GM19351 (cell line): ENCODE results near the gene SNCA.

Source experiments
- ATAC-seq: cut with Tn5 transposase; IDR thresholded peaks from one replicate; pipeline ENCODE4 v1.9.1; 2021; ENCODE audit warnings: mild to moderate bottlenecking, moderate library complexity; ENCODE audit not compliant: unreplicated experiment

Gene SNCA

DNA sequence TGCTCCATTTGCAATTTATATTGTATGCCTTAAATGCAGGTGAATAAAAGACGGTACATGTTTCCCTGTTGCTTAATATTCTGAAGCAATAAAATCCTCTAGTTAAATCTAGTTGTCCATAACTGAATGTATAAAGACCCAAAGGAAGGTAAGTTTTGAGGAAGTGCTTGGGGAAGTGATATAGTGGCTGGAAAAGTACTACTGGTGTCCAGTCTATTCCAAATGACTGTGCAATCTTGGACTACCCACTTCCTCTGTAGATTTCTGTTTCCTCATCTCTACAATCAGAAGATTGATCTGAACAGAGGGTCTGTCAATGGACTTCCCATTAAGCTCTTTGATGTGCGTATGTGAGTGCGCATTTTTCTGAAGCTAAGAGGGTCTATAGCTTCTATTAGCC is 17.0 kb downstream of the SNCA start:
- ATAC-seq = no peak

DNA sequence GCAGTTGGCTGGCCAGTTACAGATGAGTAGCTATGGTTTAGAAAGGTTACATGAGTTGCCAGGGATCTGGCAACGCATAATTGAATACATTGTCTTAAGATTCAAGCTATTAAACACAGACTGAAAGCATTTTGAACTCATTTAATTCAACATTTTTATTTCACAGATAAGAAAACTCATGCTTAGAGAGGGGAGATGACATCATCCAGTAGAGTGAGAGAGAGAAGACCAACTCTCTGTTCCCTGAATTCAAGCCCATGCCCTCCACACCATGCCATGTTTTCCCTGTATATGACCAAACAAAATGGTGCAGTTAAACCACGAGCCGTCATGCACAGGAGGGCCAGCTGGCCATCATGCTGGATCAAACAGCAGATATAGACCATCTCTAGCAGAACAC is 22.6 kb downstream of the SNCA start:
- ATAC-seq = no peak

GRCh38 chr4:89813197-89813596 is 23.8 kb downstream of the SNCA start:
- ATAC-seq = no peak

DNA sequence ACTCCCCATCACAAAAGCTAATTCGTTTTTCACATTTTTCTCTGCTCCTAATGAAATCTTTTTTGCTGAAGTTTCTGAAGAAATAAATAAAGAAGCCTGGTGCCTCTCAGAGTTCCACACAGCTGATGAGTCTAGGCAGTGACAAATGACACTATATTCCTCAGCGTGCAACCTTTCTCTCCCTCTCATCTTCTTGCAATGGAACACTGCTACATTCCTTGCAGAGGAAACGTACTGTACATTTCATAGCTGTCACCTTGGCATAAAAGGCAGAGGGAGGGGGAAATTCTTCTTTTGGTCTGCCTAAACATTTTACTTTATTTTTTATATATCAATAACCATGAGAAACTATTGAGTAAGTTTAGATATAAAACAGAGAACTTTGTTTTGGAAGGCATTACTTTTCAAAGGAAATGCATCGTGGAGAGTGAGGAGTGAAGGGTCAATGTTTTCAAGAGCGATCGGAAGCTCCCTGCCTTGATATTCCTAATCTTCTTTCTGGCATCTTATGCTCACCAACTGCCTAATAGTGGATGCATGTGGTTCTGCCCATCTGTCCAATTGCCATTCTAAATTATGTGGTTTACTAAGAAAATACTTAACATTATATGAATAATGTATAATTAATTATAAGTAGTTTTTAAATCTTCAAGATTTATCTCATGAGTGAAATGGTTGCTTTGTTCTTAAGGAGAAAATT is 29.4 kb downstream of the SNCA start:
- no peak for ATAC-seq

DNA sequence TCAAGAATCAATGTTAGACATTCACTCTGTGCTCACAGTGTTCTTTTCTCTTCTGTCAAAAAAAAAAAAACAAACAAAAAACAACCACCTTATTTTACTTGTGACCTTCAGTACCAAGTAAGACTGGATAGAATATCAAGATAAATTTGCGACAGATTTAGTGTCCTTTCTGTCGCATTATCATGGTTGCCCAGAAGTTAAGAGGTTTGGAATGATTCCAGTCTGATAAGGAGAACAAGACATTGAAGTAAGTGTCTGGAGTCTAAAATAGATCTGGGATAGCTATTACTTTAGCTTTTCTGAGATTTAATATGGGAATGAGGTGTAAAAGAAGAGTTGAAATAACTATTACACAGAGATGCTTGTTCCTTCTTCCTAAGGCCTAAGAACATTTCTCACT is 31.7 kb downstream of the SNCA start:
- no peak for ATAC-seq

DNA sequence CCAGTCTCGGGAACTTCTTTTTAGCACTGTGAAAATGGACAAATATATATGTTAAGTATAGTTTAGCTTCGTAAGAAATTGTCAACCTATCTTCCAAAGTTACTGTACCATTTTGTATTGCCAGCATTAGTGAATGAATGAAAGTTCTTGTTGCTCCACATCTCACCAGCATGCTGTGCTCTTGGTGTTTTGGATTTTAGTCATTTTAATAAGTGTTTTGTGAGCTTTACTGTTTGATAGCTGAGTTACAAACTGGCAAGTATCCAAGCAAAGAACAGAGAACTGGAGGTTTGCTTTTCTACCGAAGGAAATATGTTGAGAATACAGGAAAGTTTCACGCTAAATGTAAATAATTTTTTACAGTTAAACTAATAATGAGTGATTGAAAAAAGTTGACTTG is 33.0 kb downstream of the SNCA start:
- ATAC-seq = no peak

GRCh38 chr4:89803036-89803435 is 33.9 kb downstream of the SNCA start:
- ATAC-seq = no peak

DNA sequence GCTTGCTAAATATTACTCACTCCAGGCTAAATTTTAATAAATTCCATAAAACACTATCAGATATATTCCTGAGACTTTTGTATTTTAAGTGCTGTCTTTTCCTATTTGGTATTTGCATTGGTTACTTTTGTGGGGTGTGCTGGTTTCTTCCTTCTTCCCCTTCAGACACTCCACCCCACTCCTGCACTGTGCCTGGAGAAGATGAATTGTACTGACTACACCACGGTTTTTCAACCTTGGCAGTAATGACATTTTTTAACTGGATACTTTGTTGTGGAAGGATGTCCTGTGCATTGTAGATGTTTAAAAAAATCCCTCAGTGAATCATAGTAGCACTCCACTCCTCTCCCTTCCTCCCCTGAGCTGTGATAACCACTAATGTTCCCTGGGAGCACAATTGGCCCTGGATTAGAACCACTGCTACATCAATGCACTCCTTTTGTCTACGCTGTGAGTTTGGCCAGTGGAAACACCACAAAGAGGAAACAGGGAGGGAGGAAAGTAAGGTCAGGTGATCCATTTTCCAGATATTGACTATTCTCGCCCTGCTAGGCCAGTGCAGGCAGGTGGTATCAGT is 36.3 kb downstream of the SNCA start:
- ATAC-seq = no peak

GRCh38 chr4:89800012-89800516 is 36.9 kb downstream of the SNCA start:
- no peak for ATAC-seq

DNA sequence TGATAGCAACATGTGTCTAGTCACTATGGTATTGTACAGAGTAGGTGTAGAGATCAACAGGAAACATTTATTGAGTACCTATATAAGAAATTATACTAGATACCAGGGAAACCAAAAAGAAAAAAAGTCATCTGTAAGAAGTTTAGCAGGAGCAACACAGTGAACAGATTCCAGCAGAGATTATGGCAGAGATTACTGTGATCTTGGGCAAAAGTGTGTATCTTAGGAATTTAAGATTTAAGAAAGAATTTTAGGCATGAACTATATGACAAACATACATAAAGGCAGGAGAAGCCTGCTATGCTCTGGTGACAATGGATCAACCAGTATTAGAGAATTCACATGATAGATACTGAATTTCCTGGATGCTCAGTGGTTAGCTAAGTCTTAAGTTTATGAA is 37.9 kb downstream of the SNCA start:
- ATAC-seq = no peak

- ATAC-seq = no peak
These were observed 39.8 kb downstream of the SNCA start for GRCh38 chr4:89797117-89797516.

DNA sequence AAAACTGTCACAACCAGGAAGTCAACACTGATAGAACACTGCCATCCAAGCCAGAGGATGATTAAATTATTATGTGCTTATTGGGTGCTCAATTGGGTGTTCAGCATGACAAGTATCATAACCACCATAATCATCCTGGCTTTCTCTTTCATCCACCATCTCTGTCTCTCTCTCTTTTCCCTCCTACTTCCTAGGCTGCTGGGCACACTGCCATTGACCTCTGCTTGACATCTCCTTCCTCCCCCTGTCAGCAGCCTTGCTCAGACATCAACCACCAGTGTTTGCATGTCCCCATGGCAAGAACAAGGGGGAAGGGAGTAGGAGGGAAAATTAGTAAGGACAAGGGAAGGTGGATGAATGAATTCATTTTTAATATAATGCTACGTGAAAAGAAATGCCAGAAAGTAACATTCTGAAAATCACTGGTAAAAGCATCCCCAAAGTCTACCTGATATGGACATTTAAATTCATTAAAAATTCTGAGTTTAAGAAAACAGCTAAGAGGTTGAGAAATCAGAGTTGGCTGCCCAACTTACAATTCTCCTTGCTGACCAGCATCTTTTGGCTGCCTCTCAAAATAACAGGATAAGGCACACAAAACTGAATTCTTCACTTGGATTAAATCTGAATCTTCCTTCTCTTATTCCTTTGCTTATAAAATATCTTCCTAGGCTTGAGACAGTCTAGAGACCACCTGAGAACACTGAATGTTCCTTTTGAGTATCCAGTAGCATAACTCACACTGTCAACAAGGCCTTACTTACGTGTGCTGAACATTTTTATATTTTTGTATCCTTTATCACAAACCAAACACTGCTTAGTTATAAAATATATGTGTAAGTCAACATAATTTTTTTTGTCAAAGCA is 48.5 kb downstream of the SNCA start:
- no peak for ATAC-seq

GRCh38 chr4:89784686-89785231 is 52.2 kb downstream of the SNCA start:
- no peak for ATAC-seq

DNA sequence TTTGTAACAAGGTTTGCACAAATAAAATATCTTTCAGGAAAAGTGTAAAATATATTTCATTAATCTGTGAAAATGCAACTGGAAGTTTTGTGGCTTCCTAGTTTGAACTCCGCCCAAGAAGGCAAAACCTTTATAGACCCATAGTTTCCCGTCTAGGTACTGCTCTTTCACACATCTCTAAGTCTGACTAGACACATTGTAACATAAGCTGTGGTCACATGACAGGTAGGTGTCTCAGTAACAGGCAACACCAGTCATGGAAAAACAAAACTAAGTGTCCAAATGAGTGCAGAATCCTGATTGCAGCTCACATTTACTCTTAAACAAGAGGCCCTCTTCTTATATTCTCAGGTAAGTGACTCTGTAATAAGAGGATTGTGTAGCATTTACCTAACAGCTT is 55.6 kb downstream of the SNCA start:
- no peak for ATAC-seq

DNA sequence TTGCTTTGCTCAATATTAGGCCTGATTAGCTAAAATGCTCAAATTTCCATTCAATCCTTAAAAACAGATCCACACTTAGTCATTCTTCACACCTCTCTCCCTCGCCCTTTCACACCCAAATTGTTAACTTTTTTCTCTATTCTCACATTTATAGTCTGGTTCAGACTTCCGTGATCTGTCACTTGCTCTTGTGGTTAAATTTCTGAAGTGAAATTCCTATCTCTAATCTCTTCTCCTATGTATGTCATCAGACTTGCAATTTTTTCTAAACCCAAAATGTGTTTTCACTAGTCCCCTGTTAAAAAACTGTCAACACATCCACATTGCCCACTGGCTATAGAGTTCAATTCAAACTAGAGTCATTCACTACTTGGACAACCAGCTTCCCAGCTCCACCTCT is 63.2 kb downstream of the SNCA start:
- no peak for ATAC-seq

GRCh38 chr4:89769856-89770255 is 67.1 kb downstream of the SNCA start:
- ATAC-seq = no peak

- ATAC-seq = no peak
These were observed 69.0 kb downstream of the SNCA start for GRCh38 chr4:89767924-89768323.

- ATAC-seq = no peak
These were observed 71.0 kb downstream of the SNCA start for GRCh38 chr4:89765966-89766365.

DNA sequence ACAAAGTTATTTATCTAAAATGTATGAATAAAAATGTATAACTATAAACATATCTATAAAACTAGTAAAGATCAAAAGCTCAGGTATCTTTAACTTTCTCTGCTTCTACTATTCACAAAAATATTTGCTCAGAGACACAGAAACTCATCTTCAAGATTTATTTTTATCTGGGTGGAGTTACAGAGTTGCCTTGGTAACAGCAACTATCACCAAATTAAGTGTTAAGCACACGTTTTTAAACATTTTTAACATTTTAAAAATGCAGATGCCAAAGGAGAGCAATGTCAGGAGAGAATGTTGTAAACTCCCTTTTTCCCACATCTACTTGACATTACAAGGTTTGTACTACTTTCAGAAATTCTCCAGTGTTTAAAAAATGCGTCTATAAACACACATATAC is 71.4 kb downstream of the SNCA start:
- ATAC-seq = no peak

- no peak for ATAC-seq
These were observed 74.7 kb downstream of the SNCA start for GRCh38 chr4:89762311-89762710.

GRCh38 chr4:89759426-89759825 is 77.5 kb downstream of the SNCA start:
- ATAC-seq = no peak
